Right lobe of liver (tissue), 6 donors: ENCODE results near the gene CAMSAP2. TPM values are rescaled to one million over a fixed set of nuclear protein-coding genes. Genes with fewer than 3 reads are reported as not detected.

Source experiments
- ATAC-seq, 4 donors: fragments of 200-7000 bp; cut with Tn5 transposase; one replicate each; pipeline ENCODE4 v1.9.1; 2020; ENCODE audit warnings: mild to moderate bottlenecking in 4 of 4, moderate library complexity in 4 of 4
- DNase-seq, 3 donors: peaks; one replicate each; pipeline ENCODE4 v3.0.0-alpha.2; 2020
- H3K27ac ChIP-seq, 3 donors: fragments of 200-600 bp; one replicate each; pipeline ENCODE4 v1.8.0; 2022
- H3K27me3 ChIP-seq, 2 donors: fragments of 200-600 bp; one replicate each; pipeline ENCODE4 v1.8.0; 2022
- H3K36me3 ChIP-seq, 4 donors: fragments of 200-600 bp; sonication (generic) in 1 of 4; one replicate each; pipeline versions ENCODE4 v1.5.1 to v1.8.0; 2017 to 2022; ENCODE audit warnings: control low read depth in 1 of 4
- H3K4me1 ChIP-seq, 4 donors: fragments of 200-600 bp; sonication (generic) in 1 of 4; one replicate each; pipeline versions ENCODE4 v1.5.1 to v1.8.0; 2017 to 2022; ENCODE audit warnings: control low read depth in 1 of 4
- H3K4me3 ChIP-seq, 3 donors: fragments of 200-600 bp; one replicate each; pipeline ENCODE4 v1.8.0; 2022
- H3K9me3 ChIP-seq, 4 donors: fragments of 200-600 bp; sonication (generic) in 1 of 4; one replicate each; pipeline versions ENCODE4 v1.5.1 to v1.8.0; 2017 to 2022; ENCODE audit warnings: control low read depth in 1 of 4
- POLR2A ChIP-seq: fragments of 450-650 bp; IDR thresholded peaks from one replicate; pipeline ENCODE4 v1.6.1; 2017; ENCODE audit warnings: antibody characterized with exemption, mild to moderate bottlenecking
- WGBS: methylation state at CpG from one replicate; pipeline ENCODE4 v1.1.6; 2018; ENCODE audit warnings: low coverage, low lambda C conversion rate; ENCODE audit not compliant: insufficient coverage; ENCODE audit errors: missing lambda C conversion rate; 5-methylcytosine and 5-hydroxymethylcytosine counted together
- intact Hi-C, 2 donors: fragments of 100-400 bp; cut with DNase I; formaldehyde crosslinking; loops; one replicate each; pipeline versions ENCODE4 v1.11.2 to v1.14.1; 2022
- total RNA-seq, 6 experiments: library from RNA; depleted of rRNA in 2 of 6; stranded (reverse); fragments of >200 nt in 2 of 6; fragmentation: NEBNext Ultra II Directional in 3 of 6; extraction: Animal tissue kit (Norgen Biotek cat#: 25700) in 3 of 6; gene quantifications; one replicate each; pipeline versions ENCODE4 v1.1.0 to v1.2.4, GENCODE V29; 2016 to 2023
- TF ChIP-seq, protein P1 (sequence below), 4 donors: fragments of 200-600 bp in 3 of 4; fragments of 450-650 bp in 1 of 4; IDR thresholded peaks; one replicate each; pipeline versions ENCODE4 v1.5.1 to v1.8.0; 2016 to 2022; ENCODE audit warnings: antibody characterized with exemption in 4 of 4, mild to moderate bottlenecking in 2 of 4
- donor health status: DM: no; HTN: yes; CAD: no.
- donor health status: DM: no; HTN: no; CAD: no.
- donor health status: DM: no; HTN: no; CAD: no.
- donor health status: DM: no; HTN: yes; CAD: no.
- donor health status: DM: no; HTN: yes; CAD: no.

CAMSAP2 gene
- total RNA-seq, 6 experiments from 2014 or later, result 4.0 to 12.5 (median 8.0) TPM

- no peaks in the 10 kb centered on the region for H3K27me3 ChIP-seq
- H3K27ac ChIP-seq, result no peak overlapping the region
- ATAC-seq (no peak), DNase-seq (no peak)
- TF ChIP-seq POLR2A, result no peak
- TF ChIP-seq, protein P1, sequence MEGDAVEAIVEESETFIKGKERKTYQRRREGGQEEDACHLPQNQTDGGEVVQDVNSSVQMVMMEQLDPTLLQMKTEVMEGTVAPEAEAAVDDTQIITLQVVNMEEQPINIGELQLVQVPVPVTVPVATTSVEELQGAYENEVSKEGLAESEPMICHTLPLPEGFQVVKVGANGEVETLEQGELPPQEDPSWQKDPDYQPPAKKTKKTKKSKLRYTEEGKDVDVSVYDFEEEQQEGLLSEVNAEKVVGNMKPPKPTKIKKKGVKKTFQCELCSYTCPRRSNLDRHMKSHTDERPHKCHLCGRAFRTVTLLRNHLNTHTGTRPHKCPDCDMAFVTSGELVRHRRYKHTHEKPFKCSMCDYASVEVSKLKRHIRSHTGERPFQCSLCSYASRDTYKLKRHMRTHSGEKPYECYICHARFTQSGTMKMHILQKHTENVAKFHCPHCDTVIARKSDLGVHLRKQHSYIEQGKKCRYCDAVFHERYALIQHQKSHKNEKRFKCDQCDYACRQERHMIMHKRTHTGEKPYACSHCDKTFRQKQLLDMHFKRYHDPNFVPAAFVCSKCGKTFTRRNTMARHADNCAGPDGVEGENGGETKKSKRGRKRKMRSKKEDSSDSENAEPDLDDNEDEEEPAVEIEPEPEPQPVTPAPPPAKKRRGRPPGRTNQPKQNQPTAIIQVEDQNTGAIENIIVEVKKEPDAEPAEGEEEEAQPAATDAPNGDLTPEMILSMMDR (IDR thresholded peaks at IDR 0.05), result peak; percentile 33 to 57 (median 50)
- peaks cover 0 to 4% (median 0%) of the 10 kb centered on the region in 4 donors for H3K9me3 ChIP-seq
- intact Hi-C loops, result no loop called here
- no peaks in the 10 kb centered on the region for H3K4me1 ChIP-seq
- H3K4me3 ChIP-seq, result no peak overlapping the region
- no peaks in the 10 kb centered on the region for H3K36me3 ChIP-seq
- WGBS, result 31% methylated on average over 2 of the region's 2 CpGs
Measured at GRCh38 chr1:200837931-200838571, 99.4 kb downstream of the CAMSAP2 start.

DNA sequence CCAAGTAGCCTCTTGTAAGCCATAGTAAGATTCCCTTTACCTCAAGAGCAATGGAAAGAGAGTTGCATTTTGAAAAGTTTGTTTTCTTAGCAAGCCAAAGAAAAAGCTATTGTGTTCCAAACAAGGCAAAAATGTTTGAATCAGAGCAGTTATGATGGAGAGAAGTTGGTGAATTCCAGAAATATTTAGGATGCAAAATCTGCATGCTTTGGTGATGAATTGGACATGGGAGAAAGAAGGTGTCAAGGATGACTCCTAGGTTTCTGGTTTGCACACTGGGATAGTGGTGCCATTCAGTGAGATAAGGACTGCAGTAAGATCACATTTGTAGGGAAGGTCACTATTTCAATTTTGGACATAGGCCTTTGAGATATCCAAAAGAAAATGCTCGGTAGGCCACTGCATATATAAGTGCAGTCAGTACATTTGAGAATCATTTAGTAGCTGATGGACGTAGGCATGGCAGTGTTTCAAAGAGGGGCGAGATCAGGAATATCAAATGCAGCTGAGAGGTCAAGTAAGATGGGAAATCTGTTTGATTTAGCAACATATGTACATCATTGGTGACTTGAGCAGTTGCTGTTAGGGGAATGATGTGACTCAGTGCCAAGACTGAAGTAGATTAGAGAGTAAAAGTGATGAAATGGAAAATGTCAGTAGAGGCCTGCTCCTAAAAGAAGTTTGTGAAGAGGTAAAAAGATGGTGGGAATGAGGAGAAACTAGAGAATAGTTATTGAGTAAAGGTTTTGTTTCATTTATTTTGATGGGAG lies 100.2 kb downstream of the CAMSAP2 start:
- H3K27ac ChIP-seq, result no peak overlapping the region
- WGBS, result 73% methylated on average over 3 of the region's 3 CpGs

DNA sequence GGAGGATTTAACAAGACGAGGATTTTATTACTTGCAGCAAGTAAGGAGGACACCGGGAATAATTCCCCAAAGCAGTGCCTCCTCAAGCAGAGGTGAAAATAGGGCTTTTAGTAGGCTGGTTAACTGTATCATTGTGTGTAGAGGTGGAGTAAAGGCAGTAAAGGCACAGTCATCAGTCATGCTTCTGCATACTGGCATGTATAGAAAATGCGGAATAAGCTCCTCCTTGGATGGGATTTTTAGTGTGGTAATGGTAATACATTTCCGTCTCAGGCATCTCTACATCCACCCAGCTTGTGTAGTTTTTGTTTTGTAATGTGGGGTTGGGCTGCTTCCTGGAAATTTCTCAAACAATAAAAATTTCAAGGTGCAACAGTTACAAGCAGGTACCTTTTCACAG lies 106.7 kb downstream of the CAMSAP2 start:
- no peak overlapping the region for H3K27ac ChIP-seq
- no peaks in the 10 kb centered on the region for H3K4me1 ChIP-seq
- H3K9me3 ChIP-seq, result no peaks in the 10 kb centered on the region
- WGBS, result 93% methylated on average over 3 of the region's 4 CpGs
- H3K4me3 ChIP-seq, result no peak overlapping the region
- intact Hi-C loops, result no loop called here
- TF ChIP-seq, protein P1 (IDR thresholded peaks at IDR 0.05), result no peak
- no peak for TF ChIP-seq POLR2A
- no peak for ATAC-seq
- no peaks in the 10 kb centered on the region for H3K27me3 ChIP-seq
- DNase-seq, result no peak
- peaks cover 0 to 15% (median 6%) of the 10 kb centered on the region in 4 donors for H3K36me3 ChIP-seq

More for the DNA sequence above, 100.2 kb downstream of the CAMSAP2 start:
- intact Hi-C loops, result no loop called here
- Histone ChIP-seq H3K9me3 (peaks cover 0 to 4% (median 0%) of the 10 kb centered on the region in 4 donors), H3K4me3 (no peak overlapping the region), H3K4me1 (no peaks in the 10 kb centered on the region), H3K27me3 (no peaks in the 10 kb centered on the region), H3K36me3 (no peaks in the 10 kb centered on the region)
- no peak for DNase-seq
- TF ChIP-seq, protein P1 (IDR thresholded peaks at IDR 0.05), result no peak
- no peak for TF ChIP-seq POLR2A
- no peak for ATAC-seq

- H3K27me3 ChIP-seq, result no peaks in the 10 kb centered on the region
- H3K27ac ChIP-seq, result no peak overlapping the region
- 94% methylated on average over 1 of the region's 1 CpG for WGBS
- peaks cover 0 to 15% (median 7%) of the 10 kb centered on the region in 4 donors for H3K36me3 ChIP-seq
- no peak for DNase-seq
- TF ChIP-seq, protein P1 (IDR thresholded peaks at IDR 0.05), result no peak
- no peak for TF ChIP-seq POLR2A
- H3K9me3 ChIP-seq, result no peaks in the 10 kb centered on the region
- no peaks in the 10 kb centered on the region for H3K4me1 ChIP-seq
- ATAC-seq, result no peak
- intact Hi-C loops, result no loop called here
- H3K4me3 ChIP-seq, result no peak overlapping the region
Measured at GRCh38 chr1:200846398-200846797, 107.7 kb downstream of the CAMSAP2 start.
